Head of caudate nucleus (tissue), 42 donors: Measurements from ENCODE around the gene KSR1.

ENCODE experiments used
- DNase-seq, 42 donors: peaks; one replicate each; pipeline versions ENCODE4 v3.0.0 to v3.0.0-alpha.2; 2020 to 2021; ENCODE audit warnings: mixed read lengths in 7 of 42
- intact Hi-C: fragments of 100-400 bp; cut with DNase I; formaldehyde crosslinking; loops from one replicate; pipeline ENCODE4 v1.15.0; 2022

Gene KSR1

GRCh38 chr17:27520491-27521185, 64.4 kb downstream of the KSR1 start:
- intact Hi-C loops = no loop called here
- peak; percentile 60 to 92 (median 82) for DNase-seq

- intact Hi-C loops = no loop called here
- DNase-seq = no peak
These were observed 65.2 kb downstream of the KSR1 start for GRCh38 chr17:27521281-27522027.

GRCh38 chr17:27522028-27522635, 65.9 kb downstream of the KSR1 start:
- intact Hi-C loops = no loop called here
- DNase-seq = no peak

GRCh38 chr17:27523712-27524111, 67.5 kb downstream of the KSR1 start:
- intact Hi-C loops = no loop called here
- no peak for DNase-seq

GRCh38 chr17:27524594-27524993, 68.3 kb downstream of the KSR1 start:
- no peak for DNase-seq

GRCh38 chr17:27525316-27525715, 69.1 kb downstream of the KSR1 start:
- intact Hi-C loops = no loop called here
- no peak for DNase-seq

More at GRCh38 chr17:27524594-27524993, 68.3 kb downstream of the KSR1 start:
- intact Hi-C loops = no loop called here

- no peak for DNase-seq
- intact Hi-C loops = no loop called here
These were observed 69.8 kb downstream of the KSR1 start for GRCh38 chr17:27525836-27526603.

- peak in 18 of 42 donors; percentile 25 to 76 (median 53) for DNase-seq
- intact Hi-C loops = no loop called here
These were observed 70.4 kb downstream of the KSR1 start for GRCh38 chr17:27526604-27527002.

- peak in 6 of 42 donors; percentile 41 to 63 (median 48) for DNase-seq
These were observed 73.1 kb downstream of the KSR1 start for GRCh38 chr17:27529230-27529796.

GRCh38 chr17:27530764-27531391, 74.6 kb downstream of the KSR1 start:
- intact Hi-C loops = no loop called here
- peak in 1 of 42 donors; percentile 49 for DNase-seq

More at GRCh38 chr17:27529230-27529796, 73.1 kb downstream of the KSR1 start:
- intact Hi-C loops = no loop called here

GRCh38 chr17:27531469-27531961, 75.3 kb downstream of the KSR1 start:
- no peak for DNase-seq
- intact Hi-C loops = no loop called here

- DNase-seq = peak in 27 of 42 donors; percentile 25 to 80 (median 49)
- intact Hi-C loops = no loop called here
These were observed 76.3 kb downstream of the KSR1 start for GRCh38 chr17:27532269-27533263.

- DNase-seq = no peak
These were observed 77.9 kb downstream of the KSR1 start for GRCh38 chr17:27533874-27534815.

GRCh38 chr17:27535178-27535928, 79.1 kb downstream of the KSR1 start:
- intact Hi-C loops = no loop called here
- no peak for DNase-seq

More at GRCh38 chr17:27533874-27534815, 77.9 kb downstream of the KSR1 start:
- intact Hi-C loops = no loop called here

- intact Hi-C loops = no loop called here
- DNase-seq = peak in 1 of 42 donors; percentile 41
These were observed 79.7 kb downstream of the KSR1 start for GRCh38 chr17:27535975-27536374.
